Nephron (organoid): Measurements from ENCODE around the gene MRPL22.
"Not testable (repeated sequence)": the region's sequence is repeated elsewhere in the genome, so short reads cannot be mapped to it uniquely, and the experiment has no call there.

Experiments
- H3K27ac Mint-ChIP-seq, 3 experiments: 2 replicates each; pipeline ENCODE4 v1.8.0; 2020; ENCODE audit warnings: mixed read lengths in 3 of 3, mild to moderate bottlenecking in 2 of 3, moderate library complexity in 1 of 3
- H3K27me3 Mint-ChIP-seq: 2 replicates; pipeline ENCODE4 v1.8.0; 2021; ENCODE audit warnings: low read depth, mild to moderate bottlenecking, moderate library complexity, mixed read lengths
- H3K36me3 Mint-ChIP-seq: 2 replicates; pipeline ENCODE4 v1.8.0; 2020; ENCODE audit warnings: low read depth, mixed read lengths
- H3K4me1 Mint-ChIP-seq: 2 replicates; pipeline ENCODE4 v1.8.0; 2020; ENCODE audit warnings: mixed read lengths
- H3K4me3 Mint-ChIP-seq, 3 experiments: 2 replicates each; pipeline ENCODE4 v1.8.0; 2020; ENCODE audit warnings: mild to moderate bottlenecking in 3 of 3, mixed read lengths in 3 of 3, moderate library complexity in 2 of 3
- H3K9me3 Mint-ChIP-seq: 2 replicates; pipeline ENCODE4 v1.8.0; 2020; ENCODE audit warnings: mixed read lengths
- TF ChIP-seq, protein P1 (sequence below), 3 experiments: fragments of 200-600 bp; sonication (generic); IDR thresholded peaks; one replicate each; pipeline ENCODE4 v1.5.0; 2021; ENCODE audit warnings: antibody characterized with exemption in 3 of 3; ENCODE audit not compliant: unreplicated experiment in 3 of 3

Gene MRPL22

DNA sequence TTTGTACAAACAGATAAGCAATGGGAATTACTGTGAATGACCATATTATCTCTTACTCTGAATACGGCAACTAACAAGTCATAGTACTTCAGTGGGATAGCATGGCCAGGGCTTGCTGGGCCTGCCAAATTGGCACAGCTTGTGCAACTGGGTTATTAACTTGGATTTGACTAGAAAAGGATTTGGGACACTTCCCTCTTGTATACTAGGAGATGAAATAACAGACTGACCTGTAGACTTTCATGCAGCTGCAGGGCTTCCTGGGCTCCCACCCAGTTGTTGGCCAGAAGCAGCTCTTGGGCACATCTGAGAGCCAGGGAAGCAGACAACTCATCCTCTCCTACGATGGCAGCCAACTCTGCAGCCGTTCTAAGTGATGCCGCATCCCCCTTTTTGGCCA is 42.7 kb upstream of the MRPL22 start:
- H3K4me3 Mint-ChIP-seq, result no peak overlapping the region
- TF ChIP-seq, protein P1, sequence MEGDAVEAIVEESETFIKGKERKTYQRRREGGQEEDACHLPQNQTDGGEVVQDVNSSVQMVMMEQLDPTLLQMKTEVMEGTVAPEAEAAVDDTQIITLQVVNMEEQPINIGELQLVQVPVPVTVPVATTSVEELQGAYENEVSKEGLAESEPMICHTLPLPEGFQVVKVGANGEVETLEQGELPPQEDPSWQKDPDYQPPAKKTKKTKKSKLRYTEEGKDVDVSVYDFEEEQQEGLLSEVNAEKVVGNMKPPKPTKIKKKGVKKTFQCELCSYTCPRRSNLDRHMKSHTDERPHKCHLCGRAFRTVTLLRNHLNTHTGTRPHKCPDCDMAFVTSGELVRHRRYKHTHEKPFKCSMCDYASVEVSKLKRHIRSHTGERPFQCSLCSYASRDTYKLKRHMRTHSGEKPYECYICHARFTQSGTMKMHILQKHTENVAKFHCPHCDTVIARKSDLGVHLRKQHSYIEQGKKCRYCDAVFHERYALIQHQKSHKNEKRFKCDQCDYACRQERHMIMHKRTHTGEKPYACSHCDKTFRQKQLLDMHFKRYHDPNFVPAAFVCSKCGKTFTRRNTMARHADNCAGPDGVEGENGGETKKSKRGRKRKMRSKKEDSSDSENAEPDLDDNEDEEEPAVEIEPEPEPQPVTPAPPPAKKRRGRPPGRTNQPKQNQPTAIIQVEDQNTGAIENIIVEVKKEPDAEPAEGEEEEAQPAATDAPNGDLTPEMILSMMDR (IDR thresholded peaks at IDR 0.05; ENCODE audit: unreplicated experiment in 3 of 3), result no peak
- no peaks in the 10 kb centered on the region for H3K9me3 Mint-ChIP-seq
- H3K27ac Mint-ChIP-seq, result no peak overlapping the region
- H3K27me3 Mint-ChIP-seq, result no peaks in the 10 kb centered on the region
- peaks cover 70% of the 10 kb centered on the region for H3K36me3 Mint-ChIP-seq
- H3K4me1 Mint-ChIP-seq, result no peaks in the 10 kb centered on the region

GRCh38 chr5:154899151-154899816 is 41.6 kb upstream of the MRPL22 start:
- no peaks in the 10 kb centered on the region for H3K9me3 Mint-ChIP-seq
- H3K27me3 Mint-ChIP-seq, result no peaks in the 10 kb centered on the region
- no peak overlapping the region for H3K27ac Mint-ChIP-seq
- H3K4me1 Mint-ChIP-seq, result no peaks in the 10 kb centered on the region
- TF ChIP-seq, protein P1 (IDR thresholded peaks at IDR 0.05; ENCODE audit: unreplicated experiment in 3 of 3), result no peak
- H3K4me3 Mint-ChIP-seq, result no peak overlapping the region
- peaks cover 68% of the 10 kb centered on the region for H3K36me3 Mint-ChIP-seq

DNA sequence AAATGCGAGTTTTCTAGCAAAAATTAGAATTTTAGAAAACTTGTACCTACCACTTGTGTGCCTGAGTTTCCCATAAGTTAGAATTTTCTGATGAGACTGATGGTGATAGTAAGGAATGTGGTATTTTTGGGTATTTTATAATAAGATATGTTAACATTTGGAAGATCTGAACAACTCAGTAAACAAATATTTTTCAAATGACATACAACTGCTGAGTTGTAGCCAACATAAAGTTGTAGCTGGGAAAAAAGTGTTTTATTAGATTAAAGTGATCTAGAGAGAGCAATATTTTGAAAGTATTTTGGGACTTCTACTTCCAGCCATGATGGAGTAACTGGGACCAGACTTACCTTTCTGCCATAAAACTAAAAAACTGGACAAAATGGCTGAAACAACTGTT is 40.8 kb upstream of the MRPL22 start:
- H3K4me3 Mint-ChIP-seq, result no peak overlapping the region
- TF ChIP-seq, protein P1 (IDR thresholded peaks at IDR 0.05; ENCODE audit: unreplicated experiment in 3 of 3), result no peak
- H3K9me3 Mint-ChIP-seq, result no peaks in the 10 kb centered on the region
- peaks cover 72% of the 10 kb centered on the region for H3K36me3 Mint-ChIP-seq
- no peaks in the 10 kb centered on the region for H3K4me1 Mint-ChIP-seq
- H3K27ac Mint-ChIP-seq, result no peak overlapping the region
- H3K27me3 Mint-ChIP-seq, result no peaks in the 10 kb centered on the region

GRCh38 chr5:154901276-154901675 is 39.6 kb upstream of the MRPL22 start:
- TF ChIP-seq, protein P1 (IDR thresholded peaks at IDR 0.05; ENCODE audit: unreplicated experiment in 3 of 3), result no peak
- no peak overlapping the region for H3K27ac Mint-ChIP-seq
- no peaks in the 10 kb centered on the region for H3K27me3 Mint-ChIP-seq
- H3K4me1 Mint-ChIP-seq, result no peaks in the 10 kb centered on the region
- no peak overlapping the region for H3K4me3 Mint-ChIP-seq
- no peaks in the 10 kb centered on the region for H3K9me3 Mint-ChIP-seq
- H3K36me3 Mint-ChIP-seq, result peaks cover 60% of the 10 kb centered on the region

GRCh38 chr5:154901913-154902312 is 39.0 kb upstream of the MRPL22 start:
- Mint-ChIP-seq H3K27ac (no peak overlapping the region), H3K27me3 (no peaks in the 10 kb centered on the region), H3K4me1 (no peaks in the 10 kb centered on the region), H3K9me3 (no peaks in the 10 kb centered on the region), H3K36me3 (peaks cover 56% of the 10 kb centered on the region), H3K4me3 (no peak overlapping the region)
- TF ChIP-seq, protein P1 (IDR thresholded peaks at IDR 0.05; ENCODE audit: unreplicated experiment in 3 of 3), result no peak

DNA sequence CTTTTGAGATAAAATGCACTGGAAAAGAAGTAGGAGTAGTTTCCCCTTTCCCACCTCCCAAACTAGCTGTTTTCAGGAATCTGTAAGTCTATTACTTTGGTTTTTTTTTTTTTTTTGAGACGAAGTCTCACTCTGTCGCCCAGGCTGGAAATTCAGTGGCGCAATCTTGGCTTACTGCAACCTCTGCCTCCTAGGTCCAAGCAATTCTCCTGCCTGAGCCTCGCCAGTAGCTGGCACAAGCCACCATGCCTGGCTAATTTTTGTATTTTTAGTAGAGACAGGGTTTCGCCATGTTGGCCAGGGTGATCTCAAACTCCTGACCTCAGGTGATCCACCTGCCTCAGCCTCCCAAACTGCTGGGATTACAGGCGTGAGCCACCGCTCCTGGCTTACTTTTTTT is 35.3 kb upstream of the MRPL22 start:
- H3K27me3 Mint-ChIP-seq, H3K4me1 Mint-ChIP-seq, H3K4me3 Mint-ChIP-seq, H3K27ac Mint-ChIP-seq, H3K9me3 Mint-ChIP-seq: not testable (repeated sequence)
- peaks cover 62% of the 10 kb centered on the region for H3K36me3 Mint-ChIP-seq
